GM19455 (cell line): Measurements from ENCODE around the gene IQCB1.
"Not testable (repeated sequence)": the region's sequence is repeated elsewhere in the genome, so short reads cannot be mapped to it uniquely, and the experiment has no call there.

ENCODE experiments used
- ATAC-seq: cut with Tn5 transposase; IDR thresholded peaks from one replicate; pipeline ENCODE4 v1.9.1; 2021; ENCODE audit not compliant: unreplicated experiment

IQCB1 gene

GRCh38 chr3:121749276-121750086, 85.4 kb downstream of the IQCB1 start, which contains the start of gene GOLGB1:
GOLGB1 (minus strand) TSS chr3:121749741; CDS start chr3:121730971, 18,770 bp downstream.
- peak; percentile 98 for ATAC-seq

- peak; percentile 21 for ATAC-seq
These were observed 86.1 kb downstream of the IQCB1 start for GRCh38 chr3:121748680-121749275.

- no peak for ATAC-seq
These were observed 86.9 kb downstream of the IQCB1 start for GRCh38 chr3:121747976-121748375.

GRCh38 chr3:121743106-121743505, 91.8 kb downstream of the IQCB1 start:
- ATAC-seq: not testable (repeated sequence)

- no peak for ATAC-seq
These were observed 94.0 kb downstream of the IQCB1 start for GRCh38 chr3:121740896-121741295.

- no peak for ATAC-seq
These were observed 95.0 kb downstream of the IQCB1 start for GRCh38 chr3:121739902-121740301.

- no peak for ATAC-seq
These were observed 97.2 kb downstream of the IQCB1 start for GRCh38 chr3:121737644-121738043.

GRCh38 chr3:121736112-121736511, 98.7 kb downstream of the IQCB1 start:
- ATAC-seq: no peak

GRCh38 chr3:121735047-121735696, 99.7 kb downstream of the IQCB1 start:
- peak; percentile 90 for ATAC-seq

- ATAC-seq: no peak
These were observed 103.7 kb downstream of the IQCB1 start for GRCh38 chr3:121730940-121731687.

GRCh38 chr3:121724130-121724529, 110.7 kb downstream of the IQCB1 start:
- peak; percentile 89 for ATAC-seq

- ATAC-seq: no peak
These were observed 111.4 kb downstream of the IQCB1 start for GRCh38 chr3:121723485-121723884.

GRCh38 chr3:121722411-121722810, 112.4 kb downstream of the IQCB1 start:
- no peak for ATAC-seq

- no peak for ATAC-seq
These were observed 114.7 kb downstream of the IQCB1 start for GRCh38 chr3:121720163-121720562.
